Urinary bladder (tissue), 4 donors: ENCODE results near the gene FMNL2. TPM values are rescaled to one million over a fixed set of nuclear protein-coding genes. Genes with fewer than 3 reads are reported as not detected.
A peak's percentile ranks its signal among the peaks of the same experiment; 100 is the strongest.

Experiments used
- DNase-seq: peaks from one replicate; pipeline ENCODE4 v3.0.0-alpha.2; 2015; ENCODE audit errors: extremely low spot score
- H3K27ac ChIP-seq: one replicate; pipeline ENCODE4 v1.5.1; 2013; ENCODE audit warnings: low read depth, mild to moderate bottlenecking, moderate library complexity
- H3K36me3 ChIP-seq: one replicate; pipeline ENCODE4 v1.6.1; 2013; ENCODE audit warnings: mild to moderate bottlenecking, moderate library complexity; ENCODE audit not compliant: insufficient read depth
- H3K4me1 ChIP-seq: one replicate; pipeline ENCODE4 v1.6.1; 2013; ENCODE audit warnings: mild to moderate bottlenecking, moderate library complexity; ENCODE audit not compliant: insufficient read depth
- H3K4me3 ChIP-seq: one replicate; pipeline ENCODE4 v1.5.1; 2013; ENCODE audit warnings: low read depth, low read length
- WGBS: extraction: QIAGEN DNeasy Blood & Tissue Kit; methylation state at CpG from one replicate; pipeline ENCODE4 v1.1.7; 2013; 5-methylcytosine and 5-hydroxymethylcytosine counted together
- polyA plus RNA-seq: library from polyadenylated mRNA; stranded (reverse); fragments of 200-250 nt; gene quantifications from one replicate; pipeline ENCODE4 v1.2.3, GENCODE V29; 2013
- total RNA-seq: library from RNA; depleted of rRNA; stranded (reverse); fragments of >200 nt; gene quantifications from one replicate; pipeline ENCODE4 v1.2.3, GENCODE V29; 2014
- donor health status: healthy with polysubstance abuse.
- donor health status: healthy.

FMNL2 gene
- total and polyA plus RNA-seq, 2 donors: 27.7 to 77.6 TPM

- 51% methylated on average over 8 of the region's 8 CpGs for WGBS
- Histone ChIP-seq H3K4me3 (no peak overlapping the region), H3K27ac (peak overlapping the region; percentile 39), H3K36me3 (no peaks in the 10 kb centered on the region), H3K4me1 (no peaks in the 10 kb centered on the region)
- peak; percentile 62 for DNase-seq
These were observed 86.8 kb downstream of the FMNL2 start for GRCh38 chr2:152421521-152422370.

GRCh38 chr2:152423684-152424083 lies 88.7 kb downstream of the FMNL2 start:
- H3K4me1 ChIP-seq: no peaks in the 10 kb centered on the region
- DNase-seq: no peak
- H3K27ac ChIP-seq: no peak overlapping the region
- no peaks in the 10 kb centered on the region for H3K36me3 ChIP-seq
- H3K4me3 ChIP-seq: no peak overlapping the region

- Histone ChIP-seq H3K36me3 (no peaks in the 10 kb centered on the region), H3K4me1 (no peaks in the 10 kb centered on the region), H3K27ac (no peak overlapping the region), H3K4me3 (no peak overlapping the region)
- DNase-seq: no peak
- 72% methylated on average over 8 of the region's 8 CpGs for WGBS
These were observed 91.1 kb downstream of the FMNL2 start for GRCh38 chr2:152425765-152426727.

- Histone ChIP-seq H3K36me3 (no peaks in the 10 kb centered on the region), H3K4me3 (no peak overlapping the region), H3K4me1 (no peaks in the 10 kb centered on the region), H3K27ac (no peak overlapping the region)
- DNase-seq: no peak
- 83% methylated on average over 4 of the region's 4 CpGs for WGBS
These were observed 91.8 kb downstream of the FMNL2 start for GRCh38 chr2:152426801-152427200.

GRCh38 chr2:152427902-152428301 lies 92.9 kb downstream of the FMNL2 start:
- DNase-seq: no peak
- no peak overlapping the region for H3K4me3 ChIP-seq
- H3K36me3 ChIP-seq: no peaks in the 10 kb centered on the region
- H3K27ac ChIP-seq: no peak overlapping the region
- WGBS: 53% methylated on average over 1 of the region's 1 CpG
- H3K4me1 ChIP-seq: no peaks in the 10 kb centered on the region

- Histone ChIP-seq H3K4me1 (peaks cover 2% of the 10 kb centered on the region), H3K27ac (no peak overlapping the region), H3K36me3 (no peaks in the 10 kb centered on the region), H3K4me3 (no peak overlapping the region)
- 76% methylated on average over 8 of the region's 8 CpGs for WGBS
- no peak for DNase-seq
These were observed 94.0 kb downstream of the FMNL2 start for GRCh38 chr2:152428800-152429582.

GRCh38 chr2:152430876-152431275 lies 95.9 kb downstream of the FMNL2 start:
- Histone ChIP-seq H3K27ac (no peak overlapping the region), H3K36me3 (no peaks in the 10 kb centered on the region), H3K4me3 (no peak overlapping the region), H3K4me1 (peaks cover 2% of the 10 kb centered on the region)
- 73% methylated on average over 1 of the region's 1 CpG for whole genome bisulfite sequencing
- no peak for DNase-seq

- Histone ChIP-seq H3K36me3 (no peaks in the 10 kb centered on the region), H3K27ac (no peak overlapping the region), H3K4me3 (no peak overlapping the region), H3K4me1 (peaks cover 2% of the 10 kb centered on the region)
- WGBS: 65% methylated on average over 4 of the region's 4 CpGs
- no peak for DNase-seq
These were observed 96.6 kb downstream of the FMNL2 start for GRCh38 chr2:152431370-152432098.

GRCh38 chr2:152432206-152432653 lies 97.3 kb downstream of the FMNL2 start:
- Histone ChIP-seq H3K27ac (no peak overlapping the region), H3K4me3 (no peak overlapping the region), H3K36me3 (no peaks in the 10 kb centered on the region), H3K4me1 (peaks cover 2% of the 10 kb centered on the region)
- no peak for DNase-seq
- WGBS: 24% methylated on average over 3 of the region's 3 CpGs

GRCh38 chr2:152432765-152433164 lies 97.8 kb downstream of the FMNL2 start:
- no peak overlapping the region for H3K4me3 ChIP-seq
- peaks cover 2% of the 10 kb centered on the region for H3K4me1 ChIP-seq
- DNase-seq: no peak
- WGBS: 90% methylated on average over 4 of the region's 4 CpGs
- H3K27ac ChIP-seq: no peak overlapping the region
- H3K36me3 ChIP-seq: no peaks in the 10 kb centered on the region

GRCh38 chr2:152433289-152433688 lies 98.3 kb downstream of the FMNL2 start:
- no peak for DNase-seq
- Histone ChIP-seq H3K27ac (no peak overlapping the region), H3K4me3 (no peak overlapping the region), H3K36me3 (no peaks in the 10 kb centered on the region), H3K4me1 (peaks cover 2% of the 10 kb centered on the region)
- 74% methylated on average over 1 of the region's 1 CpG for WGBS

- Histone ChIP-seq H3K36me3 (no peaks in the 10 kb centered on the region), H3K27ac (no peak overlapping the region), H3K4me3 (no peak overlapping the region), H3K4me1 (peaks cover 2% of the 10 kb centered on the region)
- peak; percentile 18 for DNase-seq
- 20% methylated on average over 2 of the region's 2 CpGs for WGBS
These were observed 98.8 kb downstream of the FMNL2 start for GRCh38 chr2:152433791-152434190.
